Measurements from ENCODE around the gene PARD3B.

PARD3B gene

DNA sequence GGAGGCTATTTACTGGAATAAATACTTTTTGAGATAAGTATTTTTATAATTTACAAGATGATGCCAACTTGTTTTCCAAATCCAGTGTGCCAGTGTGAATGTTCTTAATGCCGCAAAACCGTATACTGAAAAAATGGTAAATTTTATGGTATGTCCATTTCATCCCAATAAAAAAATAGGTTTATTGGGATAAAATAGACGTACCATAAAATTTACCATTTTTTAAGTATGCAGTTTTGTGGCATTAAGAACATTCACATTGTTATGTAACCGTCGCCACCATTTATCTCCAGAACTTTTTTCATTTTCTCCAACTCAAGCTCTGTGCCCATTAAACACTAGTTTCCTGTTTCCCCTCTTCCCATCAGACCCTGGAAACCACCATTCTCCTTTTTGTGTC, 167.9 kb downstream of the PARD3B start:
- FAIRE-seq = no peak

DNA sequence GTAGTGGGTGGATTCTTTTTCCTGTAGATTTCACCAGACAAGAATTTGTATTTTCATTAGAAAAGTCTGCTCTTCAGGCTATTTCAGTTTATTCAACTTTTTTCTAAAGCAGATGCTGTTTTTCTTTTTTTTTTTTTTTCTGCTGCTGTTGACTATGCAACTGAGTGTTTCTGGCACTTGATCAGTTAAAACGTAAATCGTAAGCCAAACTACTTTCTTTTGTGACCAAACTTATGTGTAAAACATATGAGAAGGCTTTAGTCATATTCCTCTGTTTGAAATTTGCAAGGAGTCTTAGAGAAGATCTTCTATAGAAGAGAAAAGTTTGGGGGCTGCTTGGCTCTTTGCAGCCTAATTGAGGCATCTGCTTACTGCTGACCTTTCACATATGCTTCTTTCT, 170.1 kb downstream of the PARD3B start:
- FAIRE-seq = no peak

DNA sequence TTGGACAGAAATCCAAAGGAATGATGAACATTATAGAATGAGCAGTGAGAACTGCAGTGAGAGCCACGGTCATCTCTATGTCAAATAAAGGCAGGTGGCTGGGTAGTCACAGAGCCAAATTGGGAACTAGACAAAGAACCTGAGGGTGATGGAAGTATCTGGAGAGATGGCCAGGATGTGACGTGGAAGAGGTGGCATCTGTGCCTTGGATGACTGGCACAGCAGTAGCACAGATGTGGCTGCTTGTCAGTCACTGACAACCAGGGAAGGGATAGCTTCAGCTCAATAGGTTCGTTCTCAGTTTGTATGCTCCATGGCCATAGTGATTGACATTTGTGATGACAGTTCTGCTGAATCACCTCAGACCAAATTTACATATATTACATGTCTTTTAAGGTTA, 172.3 kb downstream of the PARD3B start:
- FAIRE-seq = no peak

DNA sequence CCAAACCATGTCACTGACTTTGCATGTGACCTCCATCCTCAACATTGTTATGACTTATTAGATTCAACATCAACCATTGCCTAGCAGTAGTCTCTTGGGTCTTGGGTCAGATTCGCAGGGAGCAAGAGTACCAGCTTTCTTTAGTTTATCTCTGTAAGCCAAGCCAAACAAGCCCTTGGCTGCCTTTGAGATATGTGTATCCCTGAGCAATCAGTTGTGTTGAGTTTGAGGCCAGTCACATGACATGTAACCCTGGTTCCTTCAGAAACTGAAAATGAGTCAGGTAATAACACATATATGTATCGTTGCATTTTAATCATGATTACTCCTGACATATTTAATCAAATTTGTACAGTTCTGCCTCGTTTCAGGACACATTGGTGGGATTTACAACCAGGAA, 173.3 kb downstream of the PARD3B start:
- no peak for FAIRE-seq

DNA sequence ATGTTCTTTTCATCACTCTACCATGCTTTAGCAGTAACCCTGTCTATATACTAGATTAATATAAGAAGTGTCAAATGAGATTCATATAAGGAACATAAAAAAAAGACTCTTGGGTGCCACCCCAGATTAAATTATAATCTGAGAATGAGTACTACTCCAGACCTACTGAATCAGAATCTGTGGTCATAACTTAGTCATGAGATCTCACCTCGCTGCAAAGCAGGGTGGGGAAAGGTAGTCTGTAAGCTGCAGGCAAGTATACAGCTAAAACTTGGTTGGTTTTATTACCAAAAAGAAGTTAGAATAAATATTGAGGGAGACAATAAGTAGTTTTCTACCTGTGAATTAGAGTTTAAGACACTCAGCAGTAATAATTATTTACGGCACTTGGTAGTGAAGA, 175.6 kb downstream of the PARD3B start:
- no peak for FAIRE-seq

DNA sequence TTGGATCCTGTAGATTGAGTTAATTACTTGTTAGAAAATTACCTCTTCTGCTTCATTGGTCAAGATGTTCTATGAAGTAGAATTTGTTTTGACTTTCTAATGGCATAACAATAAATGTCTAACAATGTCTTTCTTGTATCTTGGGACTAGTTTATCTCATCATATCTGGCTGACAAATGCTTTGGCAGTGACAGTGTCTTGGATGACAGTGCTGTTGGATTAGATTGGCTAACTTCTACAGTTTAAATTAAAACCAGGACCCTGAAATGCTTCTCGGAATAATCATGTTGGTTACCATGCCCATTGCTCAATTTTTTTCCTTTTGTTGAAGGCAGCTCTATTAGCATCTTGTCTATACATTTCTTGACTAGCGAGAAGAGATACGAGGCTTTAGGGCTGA, 176.9 kb downstream of the PARD3B start:
- FAIRE-seq = no peak

DNA sequence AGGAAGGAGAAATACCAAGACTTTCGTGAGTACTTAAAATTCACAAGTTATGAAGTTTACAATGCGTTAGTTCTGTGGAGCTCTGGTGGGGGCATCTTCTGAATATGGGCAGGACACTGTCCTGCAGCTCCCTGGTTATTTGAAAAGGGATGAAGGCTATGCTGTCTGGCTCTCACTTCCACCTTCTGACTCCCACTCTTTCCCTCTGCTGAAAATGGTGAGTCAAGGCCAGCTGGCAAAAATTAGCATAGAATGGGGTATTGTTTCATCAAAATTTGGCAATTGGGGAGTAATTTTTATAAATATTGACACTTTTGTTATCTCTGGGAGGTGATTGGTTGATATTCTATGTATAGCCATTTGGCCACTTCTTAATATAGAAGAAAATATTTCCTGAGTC, 177.4 kb downstream of the PARD3B start:
- FAIRE-seq = no peak

DNA sequence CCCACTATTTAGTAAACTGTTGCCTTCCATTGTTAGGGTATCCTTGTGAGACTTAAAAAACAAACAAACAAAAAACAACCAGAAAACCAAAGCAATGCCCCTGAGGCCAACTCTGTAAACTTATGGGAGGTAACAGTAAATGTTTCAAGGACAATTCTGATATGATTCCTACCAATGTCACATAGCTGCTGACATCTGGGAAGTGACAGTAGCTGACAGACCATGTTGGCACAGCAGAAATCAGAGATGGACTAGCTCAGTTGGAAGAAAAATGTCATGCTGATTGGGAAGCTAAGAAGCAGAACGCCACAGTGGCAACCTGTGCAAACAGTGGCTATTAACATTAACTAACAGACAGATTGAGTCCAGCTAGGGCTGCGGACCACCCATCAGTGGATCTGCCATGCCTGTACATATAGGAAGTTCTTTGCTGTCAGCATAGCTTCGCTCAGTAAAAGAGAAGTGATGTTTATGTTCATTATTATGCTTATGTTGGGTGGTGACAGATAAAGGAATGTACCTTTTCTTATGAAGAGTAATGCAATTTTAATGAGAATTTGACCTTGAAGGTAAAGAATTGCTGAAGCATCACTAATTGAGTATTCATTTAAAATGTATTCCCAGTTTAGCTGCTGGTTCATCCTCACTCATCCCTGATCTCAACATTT, 180.6 kb downstream of the PARD3B start:
- no peak for FAIRE-seq

DNA sequence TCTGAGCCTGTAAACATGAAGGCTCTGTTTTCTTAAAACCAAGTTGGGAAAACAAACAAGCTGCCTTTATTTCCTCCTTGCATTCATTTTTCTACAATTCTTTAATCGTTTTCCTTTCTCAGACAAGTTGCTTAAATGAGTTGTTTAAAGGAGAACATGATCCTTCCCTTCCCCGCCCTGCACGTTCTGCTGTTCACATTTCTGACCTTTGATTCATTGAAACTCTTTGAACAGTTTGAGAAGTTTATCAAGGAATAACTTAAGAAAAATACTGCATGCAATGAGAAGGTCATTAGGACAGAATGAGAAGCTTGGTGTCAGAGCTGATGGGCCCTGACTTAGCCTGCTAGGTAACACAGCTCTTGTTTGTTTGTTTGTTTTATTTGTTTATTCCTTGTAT, 181.6 kb downstream of the PARD3B start:
- no peak for FAIRE-seq

DNA sequence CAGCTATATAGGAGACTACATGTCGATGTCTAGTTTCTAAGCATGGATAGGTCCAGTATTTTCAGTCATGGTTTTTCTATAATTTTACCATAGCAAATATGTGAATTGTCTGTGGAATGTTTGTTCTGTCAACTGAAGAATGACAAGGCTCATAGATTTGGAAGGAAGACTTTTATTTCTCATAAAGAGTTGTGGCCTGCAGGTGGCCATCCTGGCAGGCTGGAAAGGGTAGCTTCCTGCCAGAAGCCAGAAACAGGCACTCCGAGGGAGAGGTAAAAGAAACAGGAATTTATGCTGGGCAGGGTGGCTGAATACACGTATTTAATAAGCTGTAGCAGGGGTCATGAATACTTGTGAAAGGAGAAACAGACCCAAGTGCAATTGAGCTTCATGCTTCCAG, 182.1 kb downstream of the PARD3B start:
- FAIRE-seq = no peak

DNA sequence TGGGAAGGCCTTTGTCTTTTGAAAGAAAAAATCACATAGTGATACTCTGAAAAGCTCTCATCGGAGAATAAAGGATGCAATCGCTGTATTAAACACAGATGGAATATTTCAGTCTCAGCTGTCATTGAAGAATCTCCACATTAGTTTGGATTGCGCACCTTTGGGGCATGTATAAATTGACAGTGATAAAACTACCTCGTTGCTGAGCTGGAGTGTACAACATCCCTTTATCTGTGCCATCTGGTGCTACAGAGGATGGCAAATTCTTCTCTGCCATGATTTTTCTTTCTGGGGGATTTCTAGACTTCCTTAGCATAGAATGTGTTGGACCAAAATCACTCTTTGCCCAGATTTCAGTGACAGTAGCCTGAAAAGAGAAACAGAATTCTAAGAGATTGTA, 185.3 kb downstream of the PARD3B start:
- no peak for FAIRE-seq

DNA sequence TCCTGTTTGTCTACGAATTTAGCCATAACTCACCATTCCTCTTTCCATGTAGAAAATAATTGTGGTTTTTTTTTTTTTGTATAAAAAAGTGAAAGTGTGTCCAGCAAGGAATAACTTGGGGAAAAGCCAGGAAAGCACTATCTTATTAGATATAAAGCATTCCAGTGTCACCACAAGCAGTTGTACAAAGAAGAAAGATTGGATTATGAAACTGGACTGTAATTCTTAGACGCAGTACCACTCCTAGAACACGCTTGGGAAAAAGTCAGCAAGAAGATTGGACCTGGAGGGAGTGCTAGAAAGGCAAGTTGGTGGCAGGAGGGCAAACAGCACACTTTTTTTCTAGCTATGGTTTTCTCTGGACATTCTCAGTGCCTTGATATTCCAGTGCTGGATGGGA, 186.7 kb downstream of the PARD3B start:
- no peak for FAIRE-seq

DNA sequence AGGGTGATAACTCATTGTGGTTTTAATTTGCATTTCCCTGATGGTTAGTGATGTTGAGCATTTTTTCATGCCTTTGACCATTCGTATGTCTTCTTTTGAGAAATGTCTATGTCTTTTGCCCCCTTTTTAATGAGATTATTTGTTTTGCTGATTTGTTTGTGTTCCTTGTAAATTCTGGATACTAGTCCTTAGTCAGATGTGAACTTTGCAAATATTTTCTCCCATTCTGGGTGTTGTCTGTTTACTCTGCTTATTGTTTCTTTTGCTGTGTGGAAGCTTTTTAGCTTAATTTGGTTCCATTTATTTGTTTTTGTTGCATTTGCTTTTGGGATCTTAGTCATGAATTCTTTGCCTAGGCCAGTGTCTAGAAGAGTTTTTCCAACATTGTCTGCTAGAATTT, 192.0 kb downstream of the PARD3B start:
- FAIRE-seq = no peak

DNA sequence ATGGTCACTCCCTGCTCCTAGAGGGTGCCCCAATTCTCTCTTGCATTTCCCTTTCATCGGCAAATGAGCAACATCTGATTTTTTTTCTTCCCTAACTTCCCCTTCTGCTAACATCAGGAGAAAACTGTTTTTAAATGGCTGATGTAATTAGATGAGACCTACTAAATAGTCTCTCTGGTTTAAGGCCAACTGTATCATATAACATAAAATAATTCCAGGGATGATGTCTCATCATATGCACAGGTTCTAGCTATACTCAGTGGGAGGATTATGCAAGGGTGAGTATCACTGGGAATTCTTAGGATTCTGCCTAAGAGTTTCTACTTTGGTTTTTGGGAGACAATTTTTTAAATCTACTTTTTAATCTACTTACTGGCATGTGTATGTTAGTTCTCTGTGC, 193.4 kb downstream of the PARD3B start:
- FAIRE-seq = no peak

DNA sequence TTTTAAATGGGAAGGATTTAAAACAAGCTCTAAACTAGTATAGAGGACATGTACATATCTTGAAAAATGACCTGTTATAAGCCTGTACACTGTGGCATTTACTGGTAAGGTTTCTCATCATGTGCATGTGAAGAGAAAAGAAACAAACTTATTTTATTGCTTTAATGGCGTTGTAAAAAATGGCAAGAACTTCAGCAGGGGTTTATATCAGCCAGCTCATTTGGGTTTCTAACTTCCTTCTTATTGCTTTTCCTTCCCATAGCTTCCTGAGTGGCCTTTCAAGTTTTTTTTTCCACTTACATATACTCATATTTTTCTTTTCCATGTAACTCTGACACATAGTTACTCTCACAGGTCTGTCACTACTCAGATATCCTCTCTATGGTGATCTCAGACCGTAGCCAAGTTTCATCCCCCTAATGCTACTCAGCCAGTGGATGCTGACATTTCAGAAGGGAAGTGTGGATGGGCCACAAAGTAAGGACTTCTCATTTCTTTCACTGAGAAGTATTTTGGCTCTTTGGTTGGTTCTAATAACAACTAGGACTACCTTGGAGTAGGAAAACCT, 198.2 kb downstream of the PARD3B start:
- peak; percentile 13 for FAIRE-seq

DNA sequence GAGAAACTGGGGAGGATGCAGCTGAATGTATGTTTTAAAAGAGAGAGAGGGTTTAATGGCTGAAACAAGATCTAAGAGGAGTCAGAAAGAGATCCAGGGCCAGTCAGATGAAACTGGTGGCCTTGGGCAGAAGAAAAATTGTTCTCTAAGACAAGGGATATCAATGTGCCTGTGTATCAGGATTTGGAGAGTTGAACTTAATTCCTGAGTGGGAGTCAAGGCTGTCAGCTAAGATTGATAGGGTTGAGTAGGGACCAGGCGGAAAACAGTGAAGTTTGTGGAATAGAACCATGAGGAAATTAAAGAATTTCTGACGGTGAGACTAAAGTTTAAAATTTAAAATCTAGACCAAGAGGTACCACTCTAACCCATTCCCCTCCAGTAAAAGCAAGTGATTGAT, 199.2 kb downstream of the PARD3B start:
- FAIRE-seq = no peak

DNA sequence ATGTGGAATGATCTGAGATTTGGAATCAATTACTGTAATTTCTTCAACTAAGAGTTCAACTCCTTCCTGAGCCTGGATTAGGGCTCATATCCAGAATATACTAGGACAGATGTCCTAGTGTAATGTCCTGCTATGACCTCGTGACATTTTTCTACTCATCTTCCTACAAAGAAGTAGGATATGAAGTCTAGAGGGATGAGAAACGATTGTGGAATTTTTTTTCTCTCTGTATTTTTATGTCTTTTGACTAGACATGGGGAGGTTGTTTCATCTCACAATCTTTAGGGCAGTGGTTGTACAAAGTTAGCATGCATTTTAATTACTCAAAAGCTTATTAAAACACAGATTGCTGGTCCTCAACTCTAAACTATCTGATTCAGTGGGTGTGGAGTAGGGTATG, 203.0 kb downstream of the PARD3B start:
- FAIRE-seq = no peak

DNA sequence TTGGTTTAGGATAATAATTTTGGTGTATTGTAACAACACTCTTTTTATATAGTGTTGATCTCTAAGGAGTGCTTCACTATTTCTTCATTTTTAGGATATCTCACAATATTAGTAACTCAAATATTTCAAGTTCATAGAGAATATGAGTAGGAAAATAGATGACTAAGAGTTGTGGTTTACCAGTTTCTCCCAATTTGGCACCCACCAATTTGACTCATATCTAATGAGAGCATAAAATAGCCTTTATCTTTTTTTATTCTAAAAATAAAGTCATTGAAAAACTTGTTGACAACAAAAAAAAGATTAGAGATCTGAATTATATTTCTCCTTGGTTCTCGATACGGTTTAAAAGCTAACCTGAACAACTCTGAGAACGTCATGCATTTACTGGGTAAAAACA, 204.0 kb downstream of the PARD3B start:
- peak; percentile 60 for FAIRE-seq

DNA sequence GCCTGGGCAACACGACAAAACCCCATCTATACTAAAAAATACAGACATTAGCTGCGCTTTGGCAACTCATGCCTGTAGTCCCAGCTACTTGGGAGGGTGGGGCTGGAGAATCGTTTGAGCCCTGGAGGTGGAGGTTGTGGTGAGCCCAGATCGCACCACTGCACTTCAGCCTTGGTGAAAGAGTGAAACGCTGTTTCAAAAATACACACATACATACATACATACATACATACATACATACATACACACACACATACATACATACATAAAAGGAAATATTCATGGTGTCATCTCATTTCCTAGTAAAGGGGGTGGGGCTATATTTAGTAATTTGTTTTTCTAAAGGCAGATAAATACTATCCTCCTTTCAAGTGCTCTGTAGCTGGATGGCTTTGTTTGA, 205.1 kb downstream of the PARD3B start:
- FAIRE-seq = no peak

DNA sequence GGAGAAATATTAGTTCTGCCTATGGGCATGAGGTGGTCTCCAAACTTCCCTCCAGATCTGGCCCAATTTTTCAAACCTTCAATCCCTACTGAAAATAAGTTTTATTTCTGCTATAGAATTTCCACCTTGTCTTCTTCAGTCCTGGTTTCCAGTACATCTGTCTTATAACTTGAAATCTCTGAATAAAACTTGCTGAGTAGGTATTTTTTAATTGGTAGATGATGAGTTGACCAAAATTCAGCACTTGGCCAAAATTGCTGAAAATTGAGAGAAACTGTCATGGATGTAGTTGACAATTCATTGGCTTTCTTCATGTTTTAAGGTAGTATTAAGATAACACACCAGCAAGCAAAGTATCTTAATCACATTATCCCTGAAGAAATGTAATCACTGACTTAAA, 206.2 kb downstream of the PARD3B start:
- FAIRE-seq = no peak

DNA sequence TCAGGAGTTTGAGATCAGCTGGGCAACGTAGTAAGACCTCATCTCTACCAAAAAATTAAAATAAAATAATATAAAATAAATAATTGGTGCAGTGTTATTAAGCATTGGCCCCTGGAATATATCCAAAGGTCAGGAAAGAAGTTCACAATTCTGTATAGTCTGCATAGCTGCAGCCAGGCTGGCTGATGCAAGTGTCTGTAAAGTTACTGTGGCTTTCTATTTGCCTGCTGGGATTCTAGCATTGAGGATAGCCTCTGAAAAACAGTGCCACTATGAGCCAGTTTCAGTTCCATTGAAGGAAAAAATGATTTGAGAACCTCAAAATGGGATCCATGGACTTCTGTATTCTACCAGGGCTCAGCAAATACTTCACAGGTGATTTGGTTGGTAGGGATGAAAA, 208.6 kb downstream of the PARD3B start:
- no peak for FAIRE-seq

DNA sequence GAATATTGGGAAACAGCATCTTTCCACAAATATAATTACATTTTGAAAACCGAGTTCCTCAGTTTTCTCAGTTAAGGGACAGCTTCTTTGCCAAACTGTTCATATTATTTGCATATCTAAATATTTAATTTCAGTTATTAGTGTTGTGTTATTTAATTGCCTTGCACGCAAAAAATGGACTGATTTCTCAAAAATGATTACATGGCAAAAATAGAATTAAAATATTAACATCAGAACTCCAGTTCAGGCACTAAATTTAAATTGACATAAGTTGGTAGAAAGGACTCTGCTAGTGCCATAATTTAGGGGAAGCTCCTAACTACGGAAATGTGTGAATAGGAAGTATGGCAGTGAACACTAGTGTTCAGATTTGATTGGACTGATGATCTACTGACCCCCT, 209.6 kb downstream of the PARD3B start:
- no peak for FAIRE-seq

DNA sequence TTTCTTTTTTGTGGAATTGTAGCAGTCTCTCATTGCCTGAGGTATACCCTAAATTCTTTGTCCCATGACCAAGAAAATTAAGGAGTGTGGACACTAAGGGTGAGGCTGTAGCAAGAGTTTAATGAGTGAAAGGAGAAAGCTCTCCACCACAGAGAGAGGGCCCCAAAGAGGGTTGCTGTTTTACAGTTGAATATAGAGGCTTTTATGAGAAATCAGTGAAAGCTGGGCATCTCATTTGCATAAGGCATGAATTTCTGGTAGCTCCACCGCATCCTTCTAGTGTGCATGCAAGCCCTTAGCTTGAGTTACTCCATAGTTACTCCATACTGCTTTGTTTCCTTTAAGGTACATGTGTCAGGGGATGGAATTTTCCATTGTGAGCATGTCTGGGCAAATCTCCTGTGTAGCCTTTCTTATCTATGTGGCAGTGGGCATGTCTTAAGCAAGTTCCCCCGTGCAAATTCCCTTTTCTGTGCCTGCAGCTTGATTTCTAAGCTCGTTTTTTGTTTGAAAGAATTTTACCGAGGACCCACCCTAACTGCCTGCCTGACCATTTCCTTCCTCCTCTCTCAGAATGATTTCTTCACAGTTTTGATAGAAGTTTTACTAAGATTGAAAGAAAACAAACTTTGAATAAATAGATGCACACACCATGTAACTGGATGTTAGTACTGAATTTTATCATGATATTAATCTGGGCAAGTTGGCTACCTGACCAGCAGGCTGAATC, 218.9 kb downstream of the PARD3B start:
- no peak for FAIRE-seq

DNA sequence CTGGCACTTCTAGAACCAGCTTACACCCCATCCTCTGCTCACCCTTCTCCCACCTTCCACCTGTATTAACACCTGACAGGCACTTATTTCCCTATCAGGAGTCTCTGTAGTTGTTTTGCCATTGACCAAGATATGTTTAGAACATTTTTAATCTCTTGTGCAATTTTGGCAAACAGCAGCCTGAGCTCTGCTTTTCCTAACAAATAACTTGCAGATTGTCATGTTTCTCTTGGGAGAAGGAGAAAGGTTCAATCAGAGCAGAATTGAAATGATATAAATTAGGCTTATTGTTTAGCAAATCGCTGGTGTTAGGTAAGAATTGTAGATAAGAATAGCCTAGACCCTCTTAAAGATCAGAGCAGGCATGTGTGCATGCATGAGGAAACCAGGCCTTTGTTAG, 225.5 kb downstream of the PARD3B start:
- FAIRE-seq = no peak

DNA sequence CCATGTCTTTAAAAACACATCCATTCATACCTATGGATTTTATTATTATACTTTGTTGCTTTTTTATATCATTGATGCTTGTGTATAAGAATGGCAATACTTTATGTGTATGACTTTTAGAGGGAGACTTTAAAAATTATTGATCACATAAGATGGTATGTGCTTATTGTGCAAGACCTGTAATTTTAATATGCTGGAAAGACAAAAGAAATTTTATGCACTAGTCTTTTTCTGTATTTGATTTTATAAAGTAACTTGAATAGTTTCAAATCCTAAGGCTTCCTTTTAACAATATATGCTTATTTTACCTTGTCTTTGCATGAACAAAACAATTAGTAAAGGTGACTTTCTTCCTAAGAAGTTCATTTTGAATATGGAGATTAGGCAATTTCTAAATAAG, 226.4 kb downstream of the PARD3B start:
- no peak for FAIRE-seq

Data from islet of Langerhans (tissue), 1 donor.